ENCODE measurements around the gene TRPM1. TPM values are rescaled to one million over a fixed set of nuclear protein-coding genes. Genes with fewer than 3 reads are reported as not detected.

TRPM1 gene
- total and polyA plus RNA-seq, 4 donors: 0.09 TPM; not detected in 3

DNA sequence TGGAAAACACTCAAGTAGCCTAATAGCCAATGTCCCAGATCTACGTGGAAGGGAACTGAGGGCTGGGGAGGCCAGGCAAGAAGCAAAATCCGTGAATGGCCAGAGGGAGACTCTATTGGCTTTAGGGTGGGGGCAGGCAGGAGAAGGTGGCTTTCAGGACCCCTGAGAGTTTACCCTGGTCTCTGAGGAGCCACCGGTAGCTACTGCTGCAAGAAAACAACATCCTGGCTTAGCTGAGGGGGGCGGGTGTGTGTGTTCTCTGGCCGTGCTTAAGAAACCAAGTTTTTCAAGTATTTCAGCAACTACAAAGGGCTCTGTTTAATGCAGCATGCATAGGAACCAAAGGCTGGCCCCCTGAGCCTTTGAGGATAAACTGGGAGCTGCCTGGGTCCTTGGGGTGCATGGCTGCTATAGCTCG, 47.6 kb upstream of the TRPM1 start:
- Histone ChIP-seq H3K4me3 (no peak overlapping the region), H3K27ac (ENCODE audit: low read depth in 1 of 2, low read length in 1 of 2) (no peak overlapping the region), H3K27me3 (ENCODE audit: control insufficient read depth in 3 of 3, insufficient read depth in 3 of 3, low read length in 2 of 3) (peaks cover 0 to 3% (median 0%) of the 10 kb centered on the region in 3 donors), H3K36me3 (ENCODE audit: control insufficient read depth in 4 of 4, insufficient read depth in 4 of 4, low read length in 4 of 4) (no peaks in the 10 kb centered on the region), H3K9ac (ENCODE audit: insufficient read depth in 1 of 2, low read length in 2 of 2) (no peak overlapping the region), H3K9me3 (ENCODE audit: control insufficient read depth in 4 of 4, insufficient read depth in 3 of 4, low read length in 3 of 4) (peaks cover 0 to 2% (median 0%) of the 10 kb centered on the region in 4 donors), H3K4me1 (ENCODE audit: control insufficient read depth in 5 of 5, insufficient read depth in 5 of 5, low read length in 5 of 5) (no peaks in the 10 kb centered on the region)
- ATAC-seq (ENCODE audit: insufficient read depth, low FRiP score) (no peak), DNase-seq (peak in 1 of 3 donors; percentile 19)
- TF ChIP-seq, protein P1, sequence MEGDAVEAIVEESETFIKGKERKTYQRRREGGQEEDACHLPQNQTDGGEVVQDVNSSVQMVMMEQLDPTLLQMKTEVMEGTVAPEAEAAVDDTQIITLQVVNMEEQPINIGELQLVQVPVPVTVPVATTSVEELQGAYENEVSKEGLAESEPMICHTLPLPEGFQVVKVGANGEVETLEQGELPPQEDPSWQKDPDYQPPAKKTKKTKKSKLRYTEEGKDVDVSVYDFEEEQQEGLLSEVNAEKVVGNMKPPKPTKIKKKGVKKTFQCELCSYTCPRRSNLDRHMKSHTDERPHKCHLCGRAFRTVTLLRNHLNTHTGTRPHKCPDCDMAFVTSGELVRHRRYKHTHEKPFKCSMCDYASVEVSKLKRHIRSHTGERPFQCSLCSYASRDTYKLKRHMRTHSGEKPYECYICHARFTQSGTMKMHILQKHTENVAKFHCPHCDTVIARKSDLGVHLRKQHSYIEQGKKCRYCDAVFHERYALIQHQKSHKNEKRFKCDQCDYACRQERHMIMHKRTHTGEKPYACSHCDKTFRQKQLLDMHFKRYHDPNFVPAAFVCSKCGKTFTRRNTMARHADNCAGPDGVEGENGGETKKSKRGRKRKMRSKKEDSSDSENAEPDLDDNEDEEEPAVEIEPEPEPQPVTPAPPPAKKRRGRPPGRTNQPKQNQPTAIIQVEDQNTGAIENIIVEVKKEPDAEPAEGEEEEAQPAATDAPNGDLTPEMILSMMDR (IDR thresholded peaks at IDR 0.05; ENCODE audit: control extremely low read depth, extremely low read depth): no peak
- WGBS, 2 donors: 51 to 59% methylated on average over 5 to 6 of the region's 6 CpGs

- TF ChIP-seq, protein P1 (IDR thresholded peaks at IDR 0.05; ENCODE audit: control extremely low read depth, extremely low read depth): no peak
- DNase-seq: no peak
- no peak for ATAC-seq (ENCODE audit: insufficient read depth, low FRiP score)
These were observed 47.0 kb upstream of the TRPM1 start for GRCh38 chr15:31148297-31149087.

DNA sequence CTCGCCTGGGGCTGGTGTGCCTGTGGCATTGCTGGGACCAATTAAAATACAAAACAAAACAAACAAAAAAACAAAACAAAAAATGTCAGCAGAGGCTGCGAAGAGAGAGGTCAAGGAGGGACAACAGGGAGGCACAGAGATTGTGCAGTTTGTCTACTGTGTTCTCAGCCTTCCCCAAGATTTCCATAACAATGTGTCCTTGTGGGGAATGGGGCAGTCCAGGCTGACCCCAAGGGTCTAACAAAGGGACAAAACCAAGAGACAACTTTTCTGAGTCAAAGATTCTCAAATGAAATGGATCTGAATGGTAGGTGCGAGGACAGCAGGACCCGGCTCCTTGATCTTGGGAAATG, 46.4 kb upstream of the TRPM1 start:
- Histone ChIP-seq H3K9me3 (ENCODE audit: control insufficient read depth in 4 of 4, insufficient read depth in 3 of 4, low read length in 3 of 4) (peaks cover 0 to 2% (median 0%) of the 10 kb centered on the region in 4 donors), H3K4me1 (ENCODE audit: control insufficient read depth in 5 of 5, insufficient read depth in 5 of 5, low read length in 5 of 5) (no peaks in the 10 kb centered on the region), H3K4me3 (no peak overlapping the region), H3K36me3 (ENCODE audit: control insufficient read depth in 4 of 4, insufficient read depth in 4 of 4, low read length in 4 of 4) (no peaks in the 10 kb centered on the region), H3K27ac (ENCODE audit: low read depth in 1 of 2, low read length in 1 of 2) (no peak overlapping the region), H3K27me3 (ENCODE audit: control insufficient read depth in 3 of 3, insufficient read depth in 3 of 3, low read length in 2 of 3) (peaks cover 0 to 3% (median 0%) of the 10 kb centered on the region in 3 donors), H3K9ac (ENCODE audit: insufficient read depth in 1 of 2, low read length in 2 of 2) (no peak overlapping the region)
- DNase-seq: no peak
- 75 to 78% methylated on average over 4 of the region's 4 CpGs for WGBS, 2 donors
- no peak for ATAC-seq (ENCODE audit: insufficient read depth, low FRiP score)
- TF ChIP-seq, protein P1 (IDR thresholded peaks at IDR 0.05; ENCODE audit: control extremely low read depth, extremely low read depth): no peak

More at GRCh38 chr15:31148297-31149087, 47.0 kb upstream of the TRPM1 start:
- WGBS, 2 donors: 53 to 55% methylated on average over 13 of the region's 13 CpGs
- Histone ChIP-seq H3K4me3 (no peak overlapping the region), H3K36me3 (ENCODE audit: control insufficient read depth in 4 of 4, insufficient read depth in 4 of 4, low read length in 4 of 4) (no peaks in the 10 kb centered on the region), H3K27me3 (ENCODE audit: control insufficient read depth in 3 of 3, insufficient read depth in 3 of 3, low read length in 2 of 3) (peaks cover 0 to 3% (median 0%) of the 10 kb centered on the region in 3 donors), H3K9ac (ENCODE audit: insufficient read depth in 1 of 2, low read length in 2 of 2) (no peak overlapping the region), H3K4me1 (ENCODE audit: control insufficient read depth in 5 of 5, insufficient read depth in 5 of 5, low read length in 5 of 5) (no peaks in the 10 kb centered on the region), H3K9me3 (ENCODE audit: control insufficient read depth in 4 of 4, insufficient read depth in 3 of 4, low read length in 3 of 4) (peaks cover 0 to 2% (median 0%) of the 10 kb centered on the region in 4 donors), H3K27ac (ENCODE audit: low read depth in 1 of 2, low read length in 1 of 2) (no peak overlapping the region)

All from lung (tissue), 12 donors.